Common myeloid progenitor, CD34-positive (primary cell): ENCODE data around the gene LRP6.
A peak's percentile ranks its signal among the peaks of the same experiment; 100 is the strongest.

Source experiments
- CTCF ChIA-PET: fragments of 350-600 bp; sonication (Branson Sonifier 250); formaldehyde crosslinking; loops from one replicate; lab custom pipeline; 2021; ENCODE audit warnings: antibody characterized with exemption; lab: Charles Lee
- POLR2A ChIA-PET: fragments of 350-600 bp; sonication (Branson Sonifier 250); formaldehyde crosslinking; loops from one replicate; lab custom pipeline; 2021; ENCODE audit warnings: antibody characterized with exemption; lab: Charles Lee
- DNase-seq, 3 donors: peaks; one replicate each; pipeline versions ENCODE4 v3.0.0 to v3.0.0-alpha.2; 2013
- H3K27ac ChIP-seq, 2 experiments: 1 replicate in 1 of 2; 2 replicates in 1 of 2; pipeline ENCODE4 v1.7.0; 2013; ENCODE audit warnings: inconsistent platforms in 2 of 2, low read length in 2 of 2, mild to moderate bottlenecking in 2 of 2, low read depth in 1 of 2, moderate library complexity in 1 of 2; ENCODE audit not compliant: severe bottlenecking in 2 of 2, insufficient read depth in 1 of 2, poor library complexity in 1 of 2
- H3K27me3 ChIP-seq, 5 experiments: replicated peaks in 2 of 5; 1 replicate in 3 of 5; 2 replicates in 2 of 5; pipeline versions ENCODE4 v1.6.1 to v1.7.0; 2013; ENCODE audit warnings: low read length in 4 of 5, mild to moderate bottlenecking in 2 of 5, moderate library complexity in 2 of 5, inconsistent platforms in 1 of 5; ENCODE audit not compliant: insufficient read depth in 5 of 5, control insufficient read depth in 4 of 5
- H3K36me3 ChIP-seq, 4 experiments: 1 replicate in 2 of 4; 2 replicates in 2 of 4; pipeline versions ENCODE4 v1.6.1 to v1.7.0; 2013; ENCODE audit warnings: low read length in 3 of 4, control low read depth in 1 of 4, mild to moderate bottlenecking in 1 of 4; ENCODE audit not compliant: control insufficient read depth in 4 of 4, insufficient read depth in 4 of 4
- H3K4me1 ChIP-seq, 4 experiments: 1 replicate in 3 of 4; 2 replicates in 1 of 4; pipeline versions ENCODE4 v1.6.1 to v1.7.1; 2013; ENCODE audit warnings: low read length in 3 of 4, mild to moderate bottlenecking in 3 of 4, control low read depth in 1 of 4, inconsistent platforms in 1 of 4, moderate library complexity in 1 of 4; ENCODE audit not compliant: control insufficient read depth in 4 of 4, insufficient read depth in 4 of 4; ENCODE audit errors: control extremely low read depth in 1 of 4
- H3K4me3 ChIP-seq, 7 experiments: 1 replicate in 4 of 7; 2 replicates in 3 of 7; pipeline versions ENCODE4 v1.5.1 to v1.7.0; 2013; ENCODE audit warnings: mild to moderate bottlenecking in 7 of 7, low read length in 6 of 7, moderate library complexity in 6 of 7, inconsistent platforms in 2 of 7, low read depth in 2 of 7, control low read depth in 1 of 7; ENCODE audit not compliant: insufficient read depth in 4 of 7, control insufficient read depth in 1 of 7; ENCODE audit errors: extremely low read depth in 1 of 7
- H3K9me3 ChIP-seq, 5 experiments: 1 replicate in 4 of 5; 2 replicates in 1 of 5; pipeline versions ENCODE4 v1.6.1 to v1.7.1; 2013; ENCODE audit warnings: low read length in 4 of 5, mild to moderate bottlenecking in 2 of 5, inconsistent platforms in 1 of 5, low read depth in 1 of 5, moderate library complexity in 1 of 5; ENCODE audit not compliant: control insufficient read depth in 4 of 5, insufficient read depth in 2 of 5; ENCODE audit errors: control extremely low read depth in 1 of 5
- whole genome bisulfite sequencing: methylation state at CpG from one replicate; pipeline ENCODE4 v1.1.5; 2013; ENCODE audit not compliant: insufficient coverage; 5-methylcytosine and 5-hydroxymethylcytosine counted together

LRP6 gene

GRCh38 chr12:12278899-12279298, 12.1 kb upstream of the LRP6 start:
- DNase-seq, result no peak
- POLR2A ChIA-PET, result no interaction called here
- 94% methylated on average over 4 of the region's 4 CpGs for WGBS
- no peaks in the 10 kb centered on the region for H3K36me3 ChIP-seq
- CTCF ChIA-PET, result no interaction called here
- no peak overlapping the region for H3K4me3 ChIP-seq
- H3K9me3 ChIP-seq, result peaks cover 0 to 19% (median 3%) of the 10 kb centered on the region in 5 experiments
- H3K27ac ChIP-seq, result no peak overlapping the region
- H3K4me1 ChIP-seq, result no peaks in the 10 kb centered on the region
- peaks cover 0 to 4% (median 0%) of the 10 kb centered on the region in 5 experiments for H3K27me3 ChIP-seq

DNA sequence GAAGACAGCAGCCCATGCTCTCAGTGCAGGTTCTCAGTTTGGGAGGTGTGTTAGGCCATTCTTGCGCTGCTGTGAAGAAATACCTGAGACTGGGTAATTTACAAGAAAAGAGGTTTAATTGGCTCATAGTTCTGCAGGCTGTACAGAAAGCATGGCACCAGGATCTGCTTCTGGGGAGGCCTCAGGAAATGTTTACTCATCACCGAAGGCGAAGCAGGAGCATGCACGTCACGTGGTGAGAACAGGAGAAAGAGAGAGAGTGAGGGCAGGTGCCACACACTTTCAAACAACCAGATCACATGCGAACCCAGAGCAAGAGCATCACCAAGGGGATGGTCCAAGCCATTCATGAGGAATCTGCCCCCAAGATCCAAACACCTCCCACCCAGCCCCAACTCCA, 9.0 kb upstream of the LRP6 start:
- H3K4me1 ChIP-seq, result no peaks in the 10 kb centered on the region
- H3K4me3 ChIP-seq, result no peak overlapping the region
- H3K27me3 ChIP-seq, result no peaks in the 10 kb centered on the region
- ChIA-PET CTCF (no interaction called here), POLR2A (no interaction called here)
- no peaks in the 10 kb centered on the region for H3K36me3 ChIP-seq
- H3K27ac ChIP-seq, result no peak overlapping the region
- DNase-seq, result no peak
- WGBS, result 96% methylated on average over 5 of the region's 6 CpGs
- peaks cover 0 to 19% (median 3%) of the 10 kb centered on the region in 5 experiments for H3K9me3 ChIP-seq

DNA sequence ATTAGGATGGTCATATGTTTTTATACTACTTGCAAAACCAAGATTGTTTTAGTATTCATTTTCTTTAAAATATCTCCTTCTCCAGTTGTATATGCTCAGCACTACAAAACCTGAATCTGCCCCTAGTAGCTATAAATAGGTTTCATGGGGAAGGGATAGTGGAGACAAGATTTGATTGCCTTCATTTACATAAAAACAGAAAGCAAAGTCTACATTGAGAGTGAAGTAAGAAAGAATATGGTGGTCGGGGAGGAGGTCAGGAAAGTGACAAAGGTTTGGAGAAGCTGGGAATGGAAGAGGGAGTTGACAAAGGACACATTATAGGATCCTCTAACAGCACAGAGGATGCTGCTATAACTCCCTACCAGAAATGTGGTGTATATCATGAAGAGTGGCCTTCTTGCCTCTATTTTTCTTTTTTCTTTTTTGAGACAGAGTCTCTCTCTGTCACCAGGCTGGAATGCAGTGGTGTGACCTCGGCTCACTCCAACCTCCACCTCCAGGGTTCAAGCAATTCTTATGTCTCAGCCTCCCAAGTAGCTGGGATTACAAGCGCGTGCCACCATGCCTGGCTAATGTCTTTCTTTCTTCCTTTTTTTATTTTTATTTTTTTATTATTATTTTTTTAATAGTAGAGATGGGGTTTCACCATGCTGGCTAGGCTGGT, 6.6 kb upstream of the LRP6 start:
- 94% methylated on average over 2 of the region's 4 CpGs for WGBS
- H3K9me3 ChIP-seq, result peaks cover 0 to 14% (median 3%) of the 10 kb centered on the region in 5 experiments
- H3K27ac ChIP-seq, result no peak overlapping the region
- H3K36me3 ChIP-seq, result no peaks in the 10 kb centered on the region
- DNase-seq, result no peak
- CTCF ChIA-PET, result no interaction called here
- H3K4me1 ChIP-seq, result no peaks in the 10 kb centered on the region
- no peak overlapping the region for H3K4me3 ChIP-seq
- POLR2A ChIA-PET, result no interaction called here
- H3K27me3 ChIP-seq, result no peaks in the 10 kb centered on the region

GRCh38 chr12:12272869-12273268, 6.0 kb upstream of the LRP6 start:
- Histone ChIP-seq H3K36me3 (no peaks in the 10 kb centered on the region), H3K4me1 (peaks cover 0 to under 1% (median under 1%) of the 10 kb centered on the region in 4 experiments), H3K27me3 (no peaks in the 10 kb centered on the region), H3K9me3 (peaks cover 0 to 12% (median 3%) of the 10 kb centered on the region in 5 experiments), H3K4me3 (no peak overlapping the region), H3K27ac (no peak overlapping the region)
- ChIA-PET CTCF (no interaction called here), POLR2A (no interaction called here)
- DNase-seq, result no peak

GRCh38 chr12:12270226-12270625, 3.4 kb upstream of the LRP6 start:
- no peak for DNase-seq
- Histone ChIP-seq H3K36me3 (no peaks in the 10 kb centered on the region), H3K4me1 (peaks cover 3 to 17% (median 11%) of the 10 kb centered on the region in 4 experiments), H3K9me3 (no peaks in the 10 kb centered on the region), H3K4me3 (no peak overlapping the region), H3K27ac (no peak overlapping the region), H3K27me3 (peaks cover 0 to 4% (median 0%) of the 10 kb centered on the region in 5 experiments)
- POLR2A ChIA-PET, result no interaction called here
- CTCF ChIA-PET, result interaction anchor here (1.0 to 1.2 kb wide), 2 partner anchors 15 to 32 kb away, joined by 3 to 4 read pairs; no protein-coding TSS in a partner anchor
- whole genome bisulfite sequencing, result 100% methylated on average over 2 of the region's 6 CpGs

DNA sequence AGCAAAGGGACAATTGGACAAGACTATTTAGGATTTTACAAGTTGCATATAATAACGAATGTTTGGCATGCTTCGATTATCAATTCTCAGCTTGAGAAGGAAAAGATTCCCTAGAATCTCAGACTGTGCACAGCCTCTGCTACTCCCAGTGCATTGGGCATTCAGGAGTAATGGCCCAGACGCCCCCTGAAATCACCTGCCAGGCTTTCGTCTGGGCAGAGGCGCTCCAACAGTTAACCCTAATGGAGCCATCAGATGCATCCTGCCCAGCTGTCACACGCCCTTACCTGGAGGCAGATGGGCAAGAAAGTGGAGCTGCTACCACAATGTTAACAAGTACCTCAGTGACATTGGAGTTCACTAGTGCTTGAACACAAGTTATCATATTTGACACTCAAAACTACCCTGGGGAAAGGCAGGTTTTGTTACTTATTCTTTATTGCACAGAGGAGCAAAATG, 927 bp upstream of the LRP6 start:
- Histone ChIP-seq H3K36me3 (no peaks in the 10 kb centered on the region), H3K4me1 (peaks cover 5 to 19% (median 12%) of the 10 kb centered on the region in 4 experiments), H3K27me3 (peaks cover 0 to 4% (median 0%) of the 10 kb centered on the region in 5 experiments), H3K9me3 (no peaks in the 10 kb centered on the region), H3K4me3 (peak overlapping the region in 6 of 7 experiments; percentile 77 to 89 (median 84)), H3K27ac (no peak overlapping the region)
- ChIA-PET CTCF (interaction anchor here (1.3 kb wide), 1 partner anchor 69 kb away, joined by 4 read pairs; no protein-coding TSS in a partner anchor), POLR2A (no interaction called here)
- WGBS, result 58% methylated on average over 6 of the region's 6 CpGs
- peak in 1 of 3 donors; percentile 7 for DNase-seq

DNA sequence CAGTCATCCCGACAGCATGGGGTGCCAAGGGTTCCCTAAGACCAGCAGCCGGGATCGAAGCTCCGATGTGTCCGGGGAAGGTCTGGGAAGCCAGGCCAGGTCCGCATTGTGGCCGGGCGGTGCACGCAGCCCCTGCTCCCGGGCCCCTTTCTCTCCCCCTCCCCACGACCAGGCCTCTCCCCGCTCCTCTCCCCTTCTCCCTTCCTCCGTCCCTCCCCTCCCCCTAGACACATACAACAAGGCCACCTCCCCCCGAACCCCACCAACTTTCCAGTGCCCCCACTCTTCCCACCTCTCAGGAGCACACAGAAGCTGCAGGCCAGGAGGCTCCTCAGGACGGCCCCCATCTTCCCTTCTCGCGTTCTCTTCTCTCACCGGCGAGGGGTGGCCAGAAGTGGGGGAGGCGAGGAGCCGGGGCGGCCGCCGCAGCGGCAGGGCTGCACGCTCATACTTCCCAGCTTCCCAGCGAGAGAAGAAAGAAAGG, 413 bp downstream of the LRP6 start:
- Histone ChIP-seq H3K27me3 (peaks cover 0 to 4% (median 0%) of the 10 kb centered on the region in 5 experiments), H3K36me3 (no peaks in the 10 kb centered on the region), H3K4me1 (peaks cover 5 to 19% (median 12%) of the 10 kb centered on the region in 4 experiments), H3K9me3 (no peaks in the 10 kb centered on the region), H3K4me3 (peak overlapping the region; percentile 77 to 91 (median 84)), H3K27ac (peak overlapping the region in 1 of 2 experiments; percentile 89)
- POLR2A ChIA-PET, result interaction anchor here (0.8 to 0.9 kb wide), 2 partner anchors 106 to 450 kb away, joined by 3 read pairs; no protein-coding TSS in a partner anchor
- no peak for DNase-seq
- WGBS, result 0% methylated on average over 10 of the region's 27 CpGs
- CTCF ChIA-PET, result interaction anchor here (1.3 kb wide), 1 partner anchor 70 kb away, joined by 4 read pairs; no protein-coding TSS in a partner anchor
